CD4-positive, alpha-beta T cell treated with Interleukin-4 for 1 hour (primary cell): ENCODE data around the gene FRMPD2.
"Not testable (repeated sequence)": the region's sequence is repeated elsewhere in the genome, so short reads cannot be mapped to it uniquely, and the experiment has no call there.

Experiments used
- DNase-seq, 2 donors: peaks; one replicate each; pipeline ENCODE4 v3.0.0-alpha.2; 2020 to 2022

The FRMPD2 gene

GRCh38 chr10:48289501-48290238 is 15.2 kb upstream of the FRMPD2 start:
- DNase-seq = peak; percentile 35 to 45

DNA sequence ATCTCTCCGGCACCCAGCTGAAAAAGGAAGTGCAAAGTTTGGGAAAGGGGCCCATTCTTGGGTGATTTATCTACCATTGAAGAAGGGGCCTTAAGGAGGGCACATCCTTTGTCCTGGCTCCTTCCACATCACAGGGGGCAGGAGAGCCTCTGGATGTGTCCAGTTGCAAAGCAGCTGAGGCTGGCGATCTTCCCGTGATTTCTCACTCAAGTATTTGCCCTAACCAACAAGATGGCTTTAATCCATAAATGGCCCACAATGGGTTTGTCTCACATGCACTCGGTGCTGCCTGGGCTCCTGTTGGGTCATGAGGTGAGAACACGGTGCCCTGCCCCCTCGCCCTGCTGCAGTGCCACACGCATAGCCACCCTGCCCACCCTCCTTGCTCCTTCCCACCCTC is 14.2 kb upstream of the FRMPD2 start:
- no peak for DNase-seq

- DNase-seq = no peak
Observed at GRCh38 chr10:48287417-48288391, 13.2 kb upstream of the FRMPD2 start.

- no peak for DNase-seq
Observed at GRCh38 chr10:48286356-48286755, 11.9 kb upstream of the FRMPD2 start.

DNA sequence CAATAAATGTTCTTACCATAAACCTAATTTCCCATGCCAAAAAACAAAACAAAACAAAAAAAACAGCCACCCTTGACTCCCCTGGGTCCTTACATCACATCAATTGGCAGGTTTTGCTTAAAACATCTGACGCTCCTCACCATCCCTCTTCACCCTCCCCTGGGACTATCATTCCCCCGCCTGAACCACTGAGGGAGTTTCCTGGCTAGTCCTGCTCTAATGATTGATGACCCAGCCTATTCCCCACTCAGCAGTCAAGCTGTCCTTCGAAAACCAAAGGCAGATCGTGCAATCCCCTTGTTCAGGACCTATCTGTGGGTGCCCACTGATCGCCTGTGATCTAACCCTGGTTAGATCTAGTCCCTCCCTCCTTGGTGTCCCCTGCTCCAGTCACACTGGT is 11.2 kb upstream of the FRMPD2 start:
- no peak for DNase-seq

DNA sequence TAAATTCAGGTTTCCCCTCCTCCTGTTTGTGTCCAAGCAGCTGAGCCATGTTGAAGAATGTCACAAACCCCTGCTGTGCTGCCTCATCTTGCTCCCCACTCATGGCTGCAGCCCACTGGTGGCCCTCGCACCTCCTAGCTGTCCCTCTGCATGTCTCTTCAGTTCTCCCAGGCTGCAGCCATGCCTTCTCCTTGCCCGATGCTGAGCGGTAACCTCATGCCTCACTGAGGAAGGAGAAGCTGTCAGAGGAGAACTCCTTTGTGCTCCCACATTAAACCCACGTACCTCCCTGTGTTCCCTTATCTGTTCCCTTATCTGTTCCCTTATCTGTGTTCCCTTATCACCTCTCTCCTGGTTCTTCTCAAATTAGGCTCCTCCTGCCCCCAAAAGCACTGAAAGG is 10.3 kb upstream of the FRMPD2 start:
- no peak for DNase-seq

DNA sequence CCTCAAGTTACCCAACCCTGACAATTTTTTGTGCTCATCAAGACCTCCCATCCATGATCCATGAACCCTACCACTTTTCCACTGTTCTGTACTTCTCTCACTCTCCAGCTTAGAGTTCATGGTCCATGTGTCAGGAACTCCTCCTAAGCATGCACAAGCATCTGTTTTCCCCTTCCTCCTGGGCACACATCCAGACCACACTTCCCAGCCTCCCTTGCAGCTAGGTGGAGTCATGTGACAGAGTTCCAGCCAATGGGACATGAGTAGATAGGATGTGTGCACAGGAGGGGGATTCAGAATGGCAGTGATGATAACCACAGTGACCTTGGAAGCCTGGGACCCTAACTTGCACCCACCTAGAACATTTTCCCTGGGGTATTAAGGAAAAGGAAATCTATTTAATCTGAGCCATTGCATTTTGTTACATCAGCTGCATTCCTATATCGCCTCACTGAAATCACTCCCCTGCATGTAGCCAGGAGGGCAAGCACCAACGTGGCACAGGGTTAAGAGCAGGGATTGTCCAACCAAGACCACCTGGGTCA is 9.6 kb upstream of the FRMPD2 start:
- DNase-seq = no peak

GRCh38 chr10:48282829-48283228 is 8.3 kb upstream of the FRMPD2 start:
- no peak for DNase-seq

- DNase-seq = not testable (repeated sequence)
Observed at GRCh38 chr10:48281697-48282096, 7.2 kb upstream of the FRMPD2 start.

DNA sequence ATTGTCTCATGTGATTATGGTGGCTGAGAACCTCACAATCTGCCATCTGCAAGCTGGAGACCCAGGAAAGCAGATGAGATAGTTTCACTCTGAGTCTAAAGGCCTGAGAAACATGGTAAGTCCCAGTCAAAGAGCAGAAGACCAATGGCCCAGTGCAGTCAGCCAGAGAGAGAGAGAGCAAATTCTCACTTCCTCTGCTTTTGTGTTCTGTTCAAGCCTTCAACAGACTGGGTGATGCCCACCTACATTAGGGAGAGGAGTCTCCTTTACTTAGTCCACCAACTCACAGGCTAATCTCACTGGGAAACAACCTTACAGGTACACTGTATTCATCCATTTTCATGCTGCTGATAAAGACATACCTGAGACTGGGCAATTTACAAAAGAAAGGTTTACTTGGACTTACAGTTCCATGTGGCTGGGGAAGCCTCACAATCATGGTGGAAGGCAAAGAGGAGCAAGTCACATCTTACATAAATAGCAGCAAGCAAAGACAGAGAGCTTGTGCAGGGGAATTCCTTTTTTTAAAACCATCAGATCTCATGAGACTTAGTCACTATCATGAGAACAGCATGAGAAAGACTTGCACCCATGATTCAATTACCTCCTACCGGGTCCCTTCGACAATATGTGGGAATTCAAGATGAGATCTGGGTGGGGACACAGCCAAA is 4.7 kb upstream of the FRMPD2 start:
- DNase-seq = no peak

GRCh38 chr10:48277093-48277492 is 2.6 kb upstream of the FRMPD2 start:
- no peak for DNase-seq

- DNase-seq = no peak
Observed at GRCh38 chr10:48273741-48274140, 755 bp downstream of the FRMPD2 start.

- no peak for DNase-seq
Observed at GRCh38 chr10:48272682-48273081, 1.8 kb downstream of the FRMPD2 start.

GRCh38 chr10:48271047-48271730 is 3.3 kb downstream of the FRMPD2 start:
- no peak for DNase-seq

DNA sequence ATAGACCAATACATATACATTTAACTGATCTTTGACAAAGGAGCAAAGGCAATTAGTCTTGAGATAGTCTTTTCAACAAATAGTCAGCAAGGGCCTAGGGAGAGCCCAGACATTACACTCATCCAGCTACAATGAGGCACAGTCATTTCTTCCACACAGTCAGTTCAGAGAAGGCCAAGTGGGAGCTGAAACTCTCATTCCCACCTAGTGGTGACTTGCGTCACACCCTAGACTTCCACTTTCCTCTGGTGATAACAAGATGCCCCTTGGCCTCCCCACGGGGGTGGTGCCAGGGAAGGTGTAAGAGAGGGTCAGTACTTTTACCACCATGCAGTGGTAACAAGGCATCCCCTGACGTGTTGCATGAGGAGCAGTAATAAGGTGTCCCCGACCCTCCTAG is 8.0 kb downstream of the FRMPD2 start:
- DNase-seq = no peak

GRCh38 chr10:48258105-48258504 is 16.4 kb downstream of the FRMPD2 start:
- no peak for DNase-seq

DNA sequence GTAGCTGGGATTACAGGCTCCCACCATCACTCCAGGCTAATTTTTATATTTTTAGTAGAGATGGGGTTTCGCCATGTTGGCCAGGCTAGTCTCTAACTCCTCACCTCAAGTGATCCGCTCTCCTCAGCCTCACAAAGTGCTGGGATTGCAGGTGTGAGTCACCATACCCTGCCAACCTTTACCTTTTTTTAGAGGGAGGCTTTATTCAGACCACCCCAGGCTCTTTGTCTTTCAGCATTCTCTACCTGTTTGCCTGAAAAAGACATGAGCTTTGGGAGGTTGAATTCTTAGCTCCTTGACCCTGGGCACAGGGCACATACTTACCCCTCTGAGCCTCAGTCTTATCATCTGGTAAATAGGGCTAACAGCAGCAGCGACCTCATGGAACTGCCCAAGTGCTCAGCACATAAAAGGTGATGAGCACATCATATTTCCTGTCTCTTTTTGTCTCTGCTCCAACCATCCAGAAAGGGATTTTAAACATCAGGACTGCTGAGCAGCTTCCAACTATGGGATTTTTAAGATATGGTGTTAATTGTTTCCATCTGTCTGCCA is 17.0 kb downstream of the FRMPD2 start:
- DNase-seq = no peak

- no peak for DNase-seq
Observed at GRCh38 chr10:48255722-48256121, 18.8 kb downstream of the FRMPD2 start.

DNA sequence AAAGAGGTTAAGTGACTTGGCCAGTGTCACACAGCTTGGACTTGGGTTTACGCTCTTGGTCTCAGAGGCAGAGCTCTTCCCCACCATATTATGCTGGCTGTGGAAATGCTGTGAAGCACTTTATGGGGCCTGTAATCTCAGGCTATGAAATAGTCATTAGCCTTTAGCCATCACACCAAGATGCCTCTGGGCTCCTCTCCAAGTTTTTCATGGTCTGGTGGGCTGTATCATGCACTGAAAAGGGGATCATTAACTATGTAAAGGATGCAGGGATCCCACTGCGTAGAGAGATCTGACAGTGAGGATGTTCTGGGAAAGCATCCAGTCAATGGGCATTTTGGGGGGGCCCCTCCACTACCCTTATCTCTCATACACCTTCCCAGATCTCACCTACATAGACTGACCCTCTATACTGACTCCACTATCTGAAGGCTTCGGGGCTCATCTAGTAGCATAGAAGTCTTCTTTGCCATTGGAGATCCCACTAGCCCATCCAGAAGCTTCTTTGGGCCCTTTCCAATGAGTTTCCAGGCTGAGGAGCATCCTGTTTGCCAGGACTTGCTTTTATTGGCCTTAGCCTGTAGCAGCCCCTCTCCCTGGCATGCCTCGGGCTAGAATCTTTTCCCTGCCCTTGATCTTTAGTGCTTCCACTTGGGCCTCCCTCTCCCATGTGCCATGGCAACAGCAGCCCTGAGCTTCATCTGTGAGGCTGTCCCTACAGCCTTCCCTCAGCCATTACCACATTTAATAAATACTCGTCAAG is 19.6 kb downstream of the FRMPD2 start:
- no peak for DNase-seq

- no peak for DNase-seq
Observed at GRCh38 chr10:48253970-48254657, 20.4 kb downstream of the FRMPD2 start.

- DNase-seq = no peak
Observed at GRCh38 chr10:48252354-48252650, 22.2 kb downstream of the FRMPD2 start.
